IgD-negative memory B cell (primary cell): ENCODE measurements around the gene RNF41. TPM values are rescaled to one million over a fixed set of nuclear protein-coding genes. Genes with fewer than 3 reads are reported as not detected.
A peak's percentile ranks its signal among the peaks of the same experiment; 100 is the strongest.

Experiments used
- H3K27ac Mint-ChIP-seq, 3 donors: one replicate each; pipeline ENCODE4 v1.8.0; 2020 to 2022; ENCODE audit warnings: mild to moderate bottlenecking in 3 of 3, mixed read lengths in 3 of 3, moderate library complexity in 1 of 3
- H3K27me3 Mint-ChIP-seq: one replicate; pipeline ENCODE4 v1.8.0; 2021; ENCODE audit warnings: mixed read lengths
- H3K36me3 Mint-ChIP-seq: one replicate; pipeline ENCODE4 v1.8.0; 2020; ENCODE audit warnings: mild to moderate bottlenecking, mixed read lengths
- H3K4me1 Mint-ChIP-seq, 3 donors: one replicate each; pipeline ENCODE4 v1.8.0; 2020 to 2022; ENCODE audit warnings: mixed read lengths in 3 of 3, mild to moderate bottlenecking in 1 of 3
- H3K4me3 Mint-ChIP-seq, 4 donors: one replicate each; pipeline ENCODE4 v1.8.0; 2020 to 2022; ENCODE audit warnings: mild to moderate bottlenecking in 4 of 4, mixed read lengths in 4 of 4, moderate library complexity in 3 of 4
- H3K9me3 Mint-ChIP-seq, 3 donors: one replicate each; pipeline ENCODE4 v1.8.0; 2020 to 2021; ENCODE audit warnings: mixed read lengths in 3 of 3, mild to moderate bottlenecking in 1 of 3
- polyA plus RNA-seq: library from polyadenylated mRNA; unstranded; fragments of 300-500 nt; fragmentation: Illumina TruSeq; gene quantifications from one replicate; pipeline ENCODE4 v1.2.3, GENCODE V29; 2021

RNF41 gene
- polyA plus RNA-seq, 1 donor from 2014 or later, result 104 TPM

DNA sequence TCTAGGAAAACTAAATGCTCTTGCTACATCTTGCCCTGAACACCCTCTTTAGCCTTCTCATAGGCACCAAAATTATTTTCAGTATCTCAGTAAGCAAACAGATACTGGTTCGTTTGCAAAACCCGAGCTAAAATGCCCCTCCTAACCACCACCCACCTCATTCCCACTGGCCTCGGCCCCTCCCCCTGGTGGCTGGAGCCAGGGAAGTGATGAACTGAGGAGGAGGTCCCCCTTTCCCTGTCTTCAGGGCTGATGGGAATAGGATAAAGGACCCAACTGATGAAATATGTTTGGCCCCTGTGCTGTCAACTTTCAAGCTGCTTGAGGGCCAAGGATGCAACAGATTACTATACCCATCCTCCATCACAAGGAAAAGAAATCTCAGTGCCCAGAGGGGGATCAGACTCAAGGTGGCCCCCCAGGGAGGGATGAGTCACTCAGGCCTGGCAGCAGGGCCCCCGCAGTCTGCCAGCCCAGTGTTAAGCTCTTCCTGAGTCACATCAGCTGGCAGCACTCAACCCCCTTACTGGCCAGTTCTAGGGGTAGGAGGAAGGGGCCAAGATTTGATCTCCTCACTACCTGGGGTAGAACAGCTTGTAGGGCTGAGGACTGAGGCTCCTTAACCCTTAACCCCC, 34.7 kb upstream of the RNF41 start:
- H3K36me3 Mint-ChIP-seq, result peaks cover 4% of the 10 kb centered on the region
- H3K27ac Mint-ChIP-seq, result peak overlapping the region in 2 of 3 donors; percentile 79 to 85
- peak overlapping the region in 3 of 4 donors; percentile 11 to 81 (median 74) for H3K4me3 Mint-ChIP-seq
- H3K27me3 Mint-ChIP-seq, result no peaks in the 10 kb centered on the region
- peaks cover 6 to 14% (median 14%) of the 10 kb centered on the region in 3 donors for H3K4me1 Mint-ChIP-seq
- no peaks in the 10 kb centered on the region for H3K9me3 Mint-ChIP-seq

DNA sequence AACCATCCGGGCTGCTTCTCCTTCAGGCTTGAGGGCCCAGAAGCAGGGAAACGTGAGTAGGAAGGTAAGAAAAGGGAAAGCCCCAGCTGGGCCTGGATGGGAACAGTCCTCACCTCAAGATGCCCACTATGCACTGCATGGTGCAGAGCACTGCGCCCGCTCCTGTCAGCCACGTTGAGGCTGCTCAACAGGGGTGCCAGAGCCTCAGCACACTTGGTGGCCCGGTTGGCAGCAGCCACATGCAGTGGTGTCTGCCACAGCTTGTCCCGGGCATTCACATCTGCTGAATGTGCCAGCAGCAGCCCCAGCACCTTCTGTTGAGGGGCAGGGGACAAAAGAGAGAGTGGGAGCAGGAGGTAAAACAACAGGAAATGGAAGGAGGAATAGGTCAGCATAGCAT, 33.9 kb upstream of the RNF41 start:
- H3K27ac Mint-ChIP-seq, result peak overlapping the region in 1 of 3 donors; percentile 65
- H3K9me3 Mint-ChIP-seq, result no peaks in the 10 kb centered on the region
- H3K27me3 Mint-ChIP-seq, result no peaks in the 10 kb centered on the region
- peaks cover 4% of the 10 kb centered on the region for H3K36me3 Mint-ChIP-seq
- peaks cover 6 to 14% (median 14%) of the 10 kb centered on the region in 3 donors for H3K4me1 Mint-ChIP-seq
- peak overlapping the region in 2 of 4 donors; percentile 70 to 74 for H3K4me3 Mint-ChIP-seq

DNA sequence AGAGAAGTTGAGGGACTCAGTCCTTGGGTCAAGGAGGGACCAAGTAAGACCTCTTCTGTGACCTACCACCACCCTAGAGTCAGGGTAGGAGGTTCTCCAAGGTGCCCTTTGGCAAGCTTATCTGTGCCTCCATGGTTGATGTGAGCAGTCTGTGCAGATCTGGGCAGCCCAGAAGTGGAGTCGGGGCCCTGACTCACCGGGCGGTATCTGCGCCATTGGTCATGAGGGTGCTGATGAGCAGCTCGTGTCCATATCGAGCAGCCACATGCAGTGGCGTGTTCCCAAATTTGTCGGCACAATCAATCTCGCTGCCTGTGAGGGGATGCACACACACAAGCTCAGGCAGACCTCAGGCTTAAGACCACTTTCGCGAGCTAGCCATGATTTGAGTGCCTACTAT, 31.4 kb upstream of the RNF41 start:
- Mint-ChIP-seq H3K4me1 (peaks cover 0 to 8% (median 7%) of the 10 kb centered on the region in 3 donors), H3K9me3 (no peaks in the 10 kb centered on the region), H3K27ac (no peak overlapping the region), H3K36me3 (peaks cover 6% of the 10 kb centered on the region), H3K4me3 (peak overlapping the region in 1 of 4 donors; percentile 16), H3K27me3 (no peaks in the 10 kb centered on the region)

DNA sequence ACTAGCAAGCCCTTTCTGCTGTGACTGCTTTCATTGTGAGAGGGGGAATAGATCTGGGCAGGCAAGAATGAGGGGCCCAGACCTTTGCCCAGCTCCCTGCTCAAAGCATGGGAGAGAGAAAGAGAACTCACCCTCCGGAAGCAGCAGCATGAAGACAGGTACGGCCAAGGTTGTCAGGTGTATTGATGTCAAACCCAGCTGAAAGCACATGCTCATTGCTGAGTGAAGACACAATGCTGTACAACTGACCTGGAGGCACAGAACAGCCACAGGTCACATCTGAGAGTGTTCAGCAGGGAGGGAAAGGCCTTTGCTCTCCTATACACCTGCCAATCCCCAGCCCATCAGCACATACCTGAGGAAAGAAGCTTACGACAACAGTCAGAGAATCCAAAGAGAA, 30.9 kb upstream of the RNF41 start:
- peaks cover 0 to 8% (median 7%) of the 10 kb centered on the region in 3 donors for H3K4me1 Mint-ChIP-seq
- H3K4me3 Mint-ChIP-seq, result no peak overlapping the region
- no peaks in the 10 kb centered on the region for H3K27me3 Mint-ChIP-seq
- no peaks in the 10 kb centered on the region for H3K9me3 Mint-ChIP-seq
- H3K27ac Mint-ChIP-seq, result no peak overlapping the region
- peaks cover 8% of the 10 kb centered on the region for H3K36me3 Mint-ChIP-seq

GRCh38 chr12:56248711-56249110, 27.0 kb upstream of the RNF41 start:
- no peaks in the 10 kb centered on the region for H3K27me3 Mint-ChIP-seq
- H3K9me3 Mint-ChIP-seq, result no peaks in the 10 kb centered on the region
- H3K27ac Mint-ChIP-seq, result peak overlapping the region in 1 of 3 donors; percentile 16
- H3K36me3 Mint-ChIP-seq, result peaks cover 7% of the 10 kb centered on the region
- H3K4me1 Mint-ChIP-seq, result peaks cover 0 to 2% (median 0%) of the 10 kb centered on the region in 3 donors
- no peak overlapping the region for H3K4me3 Mint-ChIP-seq

DNA sequence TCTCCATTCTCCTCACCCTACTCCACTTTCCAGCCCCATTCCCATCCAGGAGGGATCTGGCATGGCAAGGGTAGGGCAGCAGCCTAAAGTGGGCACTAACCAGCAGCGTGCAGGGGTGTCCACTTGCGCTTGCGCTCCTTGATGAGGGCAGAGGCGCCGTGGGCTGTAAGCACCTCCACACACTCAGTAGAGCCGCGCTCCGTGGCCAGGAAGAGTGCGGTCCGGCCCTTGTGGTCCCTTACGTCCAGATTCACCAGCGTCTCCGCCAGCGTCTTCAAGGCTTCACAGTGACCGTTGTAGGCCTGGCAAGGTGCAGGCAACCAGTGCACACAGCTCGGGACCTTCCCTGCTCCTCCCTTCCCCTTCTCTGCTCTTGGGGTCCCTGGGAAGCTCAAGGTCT, 26.2 kb upstream of the RNF41 start:
- Mint-ChIP-seq H3K27ac (no peak overlapping the region), H3K9me3 (no peaks in the 10 kb centered on the region), H3K4me3 (no peak overlapping the region), H3K27me3 (no peaks in the 10 kb centered on the region), H3K36me3 (peaks cover 7% of the 10 kb centered on the region), H3K4me1 (peaks cover 0 to 4% (median 0%) of the 10 kb centered on the region in 3 donors)

GRCh38 chr12:56244494-56244893, 22.8 kb upstream of the RNF41 start:
- H3K36me3 Mint-ChIP-seq, result peaks cover 7% of the 10 kb centered on the region

GRCh38 chr12:56243731-56244181, 22.0 kb upstream of the RNF41 start:
- H3K4me3 Mint-ChIP-seq, result no peak overlapping the region
- no peak overlapping the region for H3K27ac Mint-ChIP-seq
- peaks cover 7% of the 10 kb centered on the region for H3K36me3 Mint-ChIP-seq
- H3K9me3 Mint-ChIP-seq, result no peaks in the 10 kb centered on the region
- no peaks in the 10 kb centered on the region for H3K27me3 Mint-ChIP-seq
- H3K4me1 Mint-ChIP-seq, result peaks cover 7 to 16% (median 10%) of the 10 kb centered on the region in 3 donors

More at GRCh38 chr12:56244494-56244893, 22.8 kb upstream of the RNF41 start:
- no peak overlapping the region for H3K27ac Mint-ChIP-seq
- H3K9me3 Mint-ChIP-seq, result no peaks in the 10 kb centered on the region
- no peak overlapping the region for H3K4me3 Mint-ChIP-seq
- H3K4me1 Mint-ChIP-seq, result peaks cover 7 to 16% (median 10%) of the 10 kb centered on the region in 3 donors
- no peaks in the 10 kb centered on the region for H3K27me3 Mint-ChIP-seq

DNA sequence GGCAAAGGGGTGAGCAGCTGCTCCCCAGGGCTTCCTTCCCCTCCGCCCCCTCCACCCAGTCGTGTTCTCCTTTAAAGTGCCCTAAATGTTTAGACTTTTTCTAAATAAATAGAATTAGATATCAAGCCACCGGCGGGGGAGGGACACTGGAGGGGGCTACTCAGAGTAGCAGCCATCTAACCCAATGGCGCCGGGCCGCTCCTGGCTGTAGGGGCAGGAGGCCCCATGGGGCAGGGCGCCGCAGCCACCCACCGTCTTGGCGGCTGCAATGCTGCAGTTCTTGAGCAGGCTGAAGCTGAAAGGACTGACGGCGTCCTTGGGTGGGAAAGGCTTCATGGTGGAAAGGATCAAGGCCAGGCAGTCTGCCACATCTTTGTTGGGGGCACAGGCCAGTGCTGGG, 21.3 kb upstream of the RNF41 start:
- H3K27ac Mint-ChIP-seq, result no peak overlapping the region
- peaks cover 7 to 16% (median 10%) of the 10 kb centered on the region in 3 donors for H3K4me1 Mint-ChIP-seq
- H3K4me3 Mint-ChIP-seq, result peak overlapping the region in 1 of 4 donors; percentile 17
- no peaks in the 10 kb centered on the region for H3K27me3 Mint-ChIP-seq
- H3K9me3 Mint-ChIP-seq, result no peaks in the 10 kb centered on the region
- peaks cover 7% of the 10 kb centered on the region for H3K36me3 Mint-ChIP-seq

GRCh38 chr12:56241424-56242303, 19.9 kb upstream of the RNF41 start:
- H3K4me1 Mint-ChIP-seq, result peaks cover 7 to 16% (median 10%) of the 10 kb centered on the region in 3 donors
- no peaks in the 10 kb centered on the region for H3K9me3 Mint-ChIP-seq
- no peaks in the 10 kb centered on the region for H3K27me3 Mint-ChIP-seq
- peak overlapping the region in 2 of 4 donors; percentile 57 to 73 for H3K4me3 Mint-ChIP-seq
- H3K27ac Mint-ChIP-seq, result peak overlapping the region; percentile 74 to 90 (median 76)
- H3K36me3 Mint-ChIP-seq, result peaks cover 2% of the 10 kb centered on the region

DNA sequence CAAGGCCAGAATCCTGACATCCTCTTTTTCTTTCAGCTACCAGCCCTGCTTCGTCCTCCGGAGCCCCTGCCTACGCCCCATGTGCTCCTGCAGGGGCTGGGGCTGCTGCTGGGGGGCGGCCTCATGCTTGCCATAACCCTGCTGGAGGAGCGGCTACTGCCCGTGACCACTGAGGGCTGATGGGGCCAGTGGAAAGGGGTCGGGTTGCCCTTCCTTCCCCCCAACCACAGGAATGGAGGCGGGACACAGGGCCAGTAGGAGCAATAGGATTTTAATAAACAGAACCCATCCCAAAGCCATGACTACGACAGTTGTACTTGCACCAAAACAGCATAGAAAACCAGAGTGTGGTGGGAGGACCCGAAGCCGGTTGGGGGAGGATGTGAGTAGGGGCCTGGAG, 15.8 kb upstream of the RNF41 start:
- H3K27me3 Mint-ChIP-seq, result no peaks in the 10 kb centered on the region
- H3K9me3 Mint-ChIP-seq, result no peaks in the 10 kb centered on the region
- peaks cover 2% of the 10 kb centered on the region for H3K36me3 Mint-ChIP-seq
- H3K4me1 Mint-ChIP-seq, result peaks cover 7 to 12% (median 9%) of the 10 kb centered on the region in 3 donors
- H3K27ac Mint-ChIP-seq, result no peak overlapping the region
- H3K4me3 Mint-ChIP-seq, result no peak overlapping the region

DNA sequence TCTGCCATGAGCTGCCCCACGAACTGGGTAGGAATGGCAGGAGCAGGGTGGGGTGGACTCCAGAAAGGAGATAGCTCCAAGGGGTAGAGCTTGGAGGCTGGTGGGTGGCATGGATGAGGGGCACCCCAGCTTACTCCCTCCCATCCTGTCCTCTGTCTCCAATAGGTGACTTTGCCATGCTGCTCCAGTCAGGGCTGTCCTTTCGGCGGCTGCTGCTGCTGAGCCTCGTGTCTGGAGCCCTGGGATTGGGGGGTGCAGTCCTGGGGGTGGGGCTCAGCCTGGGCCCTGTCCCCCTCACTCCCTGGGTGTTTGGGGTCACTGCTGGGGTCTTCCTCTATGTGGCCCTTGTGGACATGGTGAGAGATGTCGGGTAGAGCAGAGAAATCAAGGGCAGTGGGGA, 15.3 kb upstream of the RNF41 start:
- Mint-ChIP-seq H3K36me3 (peaks cover 2% of the 10 kb centered on the region), H3K4me3 (no peak overlapping the region), H3K4me1 (peaks cover 3 to 7% (median 3%) of the 10 kb centered on the region in 3 donors), H3K9me3 (no peaks in the 10 kb centered on the region), H3K27me3 (no peaks in the 10 kb centered on the region), H3K27ac (no peak overlapping the region)

DNA sequence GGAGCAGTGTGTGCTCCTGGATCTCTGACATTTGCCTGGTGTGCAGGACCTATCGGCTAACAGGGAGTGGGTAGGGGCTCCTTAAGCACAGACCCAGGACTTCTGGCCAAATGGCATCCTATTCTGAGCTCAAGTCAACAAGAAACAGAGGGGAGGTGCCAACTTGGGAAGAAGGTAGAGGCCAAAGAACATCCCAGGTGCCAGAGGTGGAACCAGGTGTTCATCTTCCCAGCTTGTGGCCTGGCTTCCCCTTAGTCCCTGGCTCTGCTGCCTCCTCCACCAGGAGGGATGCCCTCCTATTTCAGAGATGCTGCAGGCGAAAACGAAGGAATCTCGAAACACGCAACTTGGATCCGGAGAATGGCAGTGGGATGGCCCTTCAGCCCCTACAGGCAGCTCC, 14.4 kb upstream of the RNF41 start:
- Mint-ChIP-seq H3K27me3 (no peaks in the 10 kb centered on the region), H3K36me3 (peaks cover 2% of the 10 kb centered on the region), H3K27ac (no peak overlapping the region), H3K4me1 (peaks cover 0 to 2% (median 0%) of the 10 kb centered on the region in 3 donors), H3K4me3 (no peak overlapping the region), H3K9me3 (no peaks in the 10 kb centered on the region)

DNA sequence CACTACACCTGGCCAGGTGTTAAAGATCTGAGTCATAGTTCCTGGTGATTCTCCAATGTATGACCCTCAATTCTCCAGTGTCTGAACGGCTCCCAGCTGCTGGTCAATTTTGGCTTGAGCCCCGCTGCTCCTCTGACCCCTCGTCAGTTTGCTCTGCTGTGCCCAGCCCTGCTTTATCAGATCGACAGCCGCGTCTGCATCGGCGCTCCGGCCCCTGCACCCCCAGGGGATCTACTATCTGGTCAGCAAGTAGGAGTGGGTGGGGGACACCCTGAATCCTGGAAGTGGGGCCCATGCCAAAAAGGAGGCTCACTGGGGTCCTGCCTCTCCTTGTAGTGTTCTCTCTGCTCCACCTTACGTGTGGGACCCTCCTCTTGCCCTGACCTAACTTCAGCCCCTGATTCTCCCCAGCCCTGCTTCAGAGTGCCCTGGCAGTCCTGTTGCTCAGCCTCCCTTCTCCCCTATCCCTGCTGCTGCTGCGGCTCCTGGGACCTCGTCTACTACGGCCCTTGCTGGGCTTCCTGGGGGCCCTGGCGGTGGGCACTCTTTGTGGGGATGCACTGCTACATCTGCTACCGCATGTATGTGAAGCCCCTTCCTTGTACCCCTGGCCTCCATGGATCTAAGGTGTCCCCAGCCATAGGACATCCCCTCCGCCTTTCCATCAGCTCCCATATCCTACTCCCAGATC, 13.2 kb upstream of the RNF41 start:
- no peak overlapping the region for H3K27ac Mint-ChIP-seq
- no peaks in the 10 kb centered on the region for H3K27me3 Mint-ChIP-seq
- H3K36me3 Mint-ChIP-seq, result peaks cover 2% of the 10 kb centered on the region
- no peaks in the 10 kb centered on the region for H3K9me3 Mint-ChIP-seq
- no peak overlapping the region for H3K4me3 Mint-ChIP-seq
- peaks cover 0 to 2% (median 0%) of the 10 kb centered on the region in 3 donors for H3K4me1 Mint-ChIP-seq

- no peaks in the 10 kb centered on the region for H3K36me3 Mint-ChIP-seq
- H3K27ac Mint-ChIP-seq, result no peak overlapping the region
- no peaks in the 10 kb centered on the region for H3K9me3 Mint-ChIP-seq
- no peaks in the 10 kb centered on the region for H3K27me3 Mint-ChIP-seq
- H3K4me3 Mint-ChIP-seq, result no peak overlapping the region
- H3K4me1 Mint-ChIP-seq, result peaks cover 0 to 2% (median 0%) of the 10 kb centered on the region in 3 donors
Measured at GRCh38 chr12:56231184-56231582, 9.5 kb upstream of the RNF41 start.
